Nucleus accumbens (tissue), 56 donors: Measurements from ENCODE around the gene ANKRD18A.
A peak's percentile ranks its signal among the peaks of the same experiment; 100 is the strongest.

ENCODE experiments used
- DNase-seq, 56 donors: peaks; one replicate each; lab custom pipeline; 2025; lab: John Stamatoyannopoulos, UW

Gene ANKRD18A

GRCh38 chr9:38620483-38621433, at the start of gene ANKRD18A:
TSS of gene ANKRD18A (minus strand) at chr9:38620596. CDS start at chr9:38620285, 311 bp downstream.
- DNase-seq: peak in 44 of 56 donors; percentile 37 to 82 (median 68)

GRCh38 chr9:38668791-38669466, 48.5 kb upstream of the ANKRD18A start:
- no peak for DNase-seq

DNA sequence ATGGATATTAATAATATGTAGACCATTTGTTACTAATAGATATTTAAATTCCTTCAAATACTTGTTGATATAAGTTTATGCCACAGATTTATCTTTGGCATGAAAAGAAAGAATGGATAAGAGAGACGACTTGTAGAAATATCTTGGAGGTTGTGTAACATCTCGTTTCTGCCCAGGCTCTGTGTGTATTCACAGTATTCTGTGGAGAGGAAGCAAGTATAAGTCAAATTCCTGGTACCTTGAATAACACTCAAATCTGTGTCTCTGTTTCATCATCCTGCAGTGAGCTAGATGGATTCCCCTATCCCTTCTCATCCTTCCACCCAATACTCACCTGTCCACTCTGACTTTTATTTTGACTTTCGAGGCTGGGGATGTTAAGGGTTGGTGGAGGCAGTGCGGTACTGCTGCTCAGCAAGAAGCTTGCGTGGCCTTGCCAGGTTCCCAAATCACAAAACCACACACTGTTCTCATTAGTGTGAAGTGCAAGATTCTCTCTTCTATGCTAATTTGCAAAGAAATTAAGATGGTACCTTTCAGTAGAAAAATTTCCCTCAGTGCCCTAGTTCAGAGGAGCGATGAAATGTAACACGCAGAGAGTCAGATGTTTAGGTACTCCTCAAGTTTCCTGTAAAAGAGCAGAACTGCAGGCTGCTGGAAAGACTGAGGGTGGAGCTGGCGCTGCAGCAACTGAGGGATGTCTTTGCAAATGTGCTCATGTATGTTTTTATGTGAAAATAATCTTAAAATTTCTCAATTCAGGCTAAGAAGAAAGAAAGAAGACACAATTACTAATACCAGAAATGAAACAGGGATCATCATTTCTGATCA, 42.6 kb upstream of the ANKRD18A start:
- peak in 39 of 56 donors; percentile 9 to 77 (median 38) for DNase-seq

- no peak for DNase-seq
Observed at GRCh38 chr9:38659538-38659937, 39.1 kb upstream of the ANKRD18A start.

- no peak for DNase-seq
Observed at GRCh38 chr9:38656896-38657295, 36.5 kb upstream of the ANKRD18A start.

- DNase-seq: peak in 13 of 56 donors; percentile 8 to 65 (median 21)
Observed at GRCh38 chr9:38652486-38652885, 32.1 kb upstream of the ANKRD18A start.

GRCh38 chr9:38652044-38652443, 31.6 kb upstream of the ANKRD18A start:
- DNase-seq: no peak

GRCh38 chr9:38651400-38652042, 31.1 kb upstream of the ANKRD18A start:
- DNase-seq: peak in 11 of 56 donors; percentile 7 to 60 (median 25)

DNA sequence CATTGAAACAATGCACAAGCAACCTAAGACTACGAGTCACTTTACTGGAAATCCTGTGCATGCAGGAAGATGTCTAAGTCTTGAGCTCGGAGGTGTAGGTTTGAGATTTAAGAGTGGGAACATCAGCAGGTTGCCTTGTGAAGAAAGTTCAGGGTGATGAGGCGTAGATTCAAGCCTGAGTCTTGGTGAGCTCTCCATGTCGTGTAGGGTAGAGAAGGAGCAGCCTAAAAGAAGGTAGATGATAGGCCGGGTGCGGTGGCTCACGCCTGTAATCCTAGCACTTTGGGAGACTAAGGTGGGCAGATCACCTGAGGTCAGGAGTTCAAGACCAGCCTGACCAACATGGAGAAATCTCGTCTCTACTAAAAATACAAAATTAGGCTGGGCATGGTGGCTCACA, 30.2 kb upstream of the ANKRD18A start:
- DNase-seq: no peak

DNA sequence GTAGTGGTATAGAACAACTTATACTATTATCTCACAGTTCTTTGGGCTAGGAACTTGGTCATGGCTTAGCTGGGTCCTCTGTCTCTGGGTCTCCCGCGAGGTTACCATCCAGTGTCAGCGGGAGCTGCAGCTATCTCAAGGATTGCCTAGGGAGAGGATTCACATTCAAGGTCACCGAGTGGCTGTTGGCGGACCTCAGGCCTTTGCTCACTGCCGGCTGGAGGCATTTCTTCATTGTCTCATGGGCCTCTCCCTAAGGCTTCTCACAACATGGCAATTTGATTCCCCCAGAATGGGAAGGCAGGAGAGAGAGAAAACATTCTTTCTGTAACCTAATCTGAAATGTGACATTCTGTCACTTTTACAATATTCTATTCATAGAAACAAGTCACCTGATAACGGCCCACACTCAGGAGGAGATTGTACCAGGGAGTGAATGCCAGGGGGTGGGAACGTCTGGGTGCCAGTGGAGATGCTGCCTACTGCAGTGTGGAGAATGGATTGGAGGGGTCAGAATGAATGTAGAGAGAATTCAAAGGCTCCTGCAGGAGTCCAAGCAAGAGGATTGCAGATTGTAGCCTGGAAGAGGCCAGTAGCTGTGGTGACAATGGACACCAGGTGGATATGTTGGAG, 29.5 kb upstream of the ANKRD18A start:
- DNase-seq: peak in 12 of 56 donors; percentile 9 to 52 (median 28)

- DNase-seq: no peak
Observed at GRCh38 chr9:38644601-38645000, 24.2 kb upstream of the ANKRD18A start.

DNA sequence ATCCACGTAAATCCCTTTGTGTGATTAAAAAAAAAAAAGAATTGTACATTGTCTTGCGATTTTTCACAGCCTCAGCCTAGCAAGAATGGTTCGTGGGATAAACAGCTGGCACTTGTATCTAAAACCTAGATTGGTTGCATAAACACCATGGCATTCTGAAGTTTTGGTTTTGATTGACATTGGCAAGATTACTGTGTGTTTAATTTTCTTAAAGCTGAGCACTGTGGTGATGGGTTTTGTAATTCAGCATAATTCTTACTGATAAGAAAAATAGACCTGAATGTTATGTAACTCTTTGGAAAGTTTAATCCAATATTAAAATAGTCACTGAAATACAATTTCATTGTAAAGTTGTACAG, 23.4 kb upstream of the ANKRD18A start:
- DNase-seq: no peak

GRCh38 chr9:38642951-38643814, 22.8 kb upstream of the ANKRD18A start:
- DNase-seq: peak in 8 of 56 donors; percentile 9 to 40 (median 25)

GRCh38 chr9:38641985-38642864, 21.8 kb upstream of the ANKRD18A start:
- peak in 28 of 56 donors; percentile 12 to 70 (median 34) for DNase-seq

DNA sequence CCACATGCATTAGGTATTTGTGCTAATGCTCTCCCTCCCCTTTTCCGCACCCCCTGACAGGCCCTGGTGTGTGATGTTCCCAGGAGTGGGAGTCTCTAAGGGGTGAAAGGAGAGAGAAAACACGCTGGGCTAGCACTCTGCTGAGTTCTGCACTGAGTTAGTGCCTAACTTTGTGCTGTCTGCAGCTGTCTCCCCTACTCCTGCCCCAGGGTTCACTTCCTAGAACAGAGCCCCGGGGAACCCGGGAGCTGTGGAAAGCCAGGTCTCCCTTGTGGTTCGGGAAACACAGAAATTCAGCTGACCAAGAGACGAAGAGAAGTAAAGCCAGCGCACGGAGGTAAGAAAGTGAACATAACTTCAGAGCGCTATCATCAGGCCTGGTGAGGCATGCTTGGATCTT, 20.7 kb upstream of the ANKRD18A start:
- no peak for DNase-seq

GRCh38 chr9:38639577-38639940, 19.2 kb upstream of the ANKRD18A start:
- no peak for DNase-seq

- no peak for DNase-seq
Observed at GRCh38 chr9:38638881-38639576, 18.6 kb upstream of the ANKRD18A start.
